ENCODE measurements around the gene RNF38. TPM values are rescaled to one million over a fixed set of nuclear protein-coding genes. Genes with fewer than 3 reads are reported as not detected.

Gene RNF38
- total and polyA plus RNA-seq, 2 donors (not counting 3 experiments of a cell fraction or from before 2014, with no cell fraction given), result 36.7 to 47.2 TPM

GRCh38 chr9:36315283-36315682, 84.8 kb downstream of the RNF38 start:
- Histone ChIP-seq H3K4me2 (ENCODE audit: insufficient read depth, low read length) (no peak overlapping the region), H3K79me2 (ENCODE audit: control insufficient read depth, insufficient read depth, low read length) (no peaks in the 10 kb centered on the region), H3K9me1 (replicated peaks; ENCODE audit: control insufficient read depth, extremely low read depth, insufficient read depth, low read length) (no peaks in the 10 kb centered on the region), H3K4me3 (replicated peaks in 1 of 3; ENCODE audit: insufficient read depth in 1 of 3, low read depth in 1 of 3, low read length in 3 of 3) (no peak overlapping the region), H4K20me1 (replicated peaks; ENCODE audit: control insufficient read depth, extremely low read depth, insufficient read depth, low read length) (no peaks in the 10 kb centered on the region), H3K9me3 (replicated peaks; ENCODE audit: control insufficient read depth, insufficient read depth, low read length) (no peaks in the 10 kb centered on the region), H3K9ac (replicated peaks; ENCODE audit: extremely low read depth, insufficient read depth, low read length) (no peak overlapping the region), H3K27me3 (ENCODE audit: control insufficient read depth in 2 of 2, insufficient read depth in 2 of 2, low read length in 2 of 2) (no peaks in the 10 kb centered on the region), H3K4me1 (ENCODE audit: control insufficient read depth, extremely low read depth, insufficient read depth, low read length) (peaks cover 7% of the 10 kb centered on the region), H3K27ac (ENCODE audit: insufficient read depth, low read depth, low read length) (no peak overlapping the region), H2AFZ (ENCODE audit: low read depth, low read length) (no peak overlapping the region), H3K36me3 (ENCODE audit: control insufficient read depth in 2 of 2, extremely low read depth in 1 of 2, insufficient read depth in 2 of 2, low read length in 2 of 2) (no peaks in the 10 kb centered on the region)
- dilution Hi-C loops (cut with MboI; ENCODE audit: extremely low pct_ligation_motif_present, low sequenced_read_pairs), result no loop called here
- DNase-seq (ENCODE audit: low read depth, low spot score) (no peak), FAIRE-seq (no peak)
- TF ChIP-seq POLR2AphosphoS5 (IDR thresholded peaks at IDR 0.05; ENCODE audit: insufficient read depth, low read depth, low read length) (no peak), POLR2A (IDR thresholded peaks at IDR 0.05; ENCODE audit: low read depth, low read length) (no peak), MYC (IDR thresholded peaks at IDR 0.05; ENCODE audit: low read depth, low read length) (no peak), EZH2 (IDR thresholded peaks at IDR 0.05; ENCODE audit: borderline replicate concordance, low read depth, low read length, severe bottlenecking) (no peak), FOS (IDR thresholded peaks at IDR 0.05; ENCODE audit: borderline replicate concordance, insufficient read depth, low read length) (no peak), GATA2 (IDR thresholded peaks at IDR 0.05; ENCODE audit: insufficient read depth, insufficient read length, low read depth, low read length) (no peak), CTCF (IDR thresholded peaks at IDR 0.05; ENCODE audit: extremely low read depth in 1 of 2, insufficient read depth in 1 of 2, low read depth in 1 of 2, low read length in 2 of 2) (no peak)
- ChIA-PET POLR2A (no interaction called here), CTCF (interaction anchor here (1.0 to 1.8 kb wide), 2 partner anchors 13 to 433 kb away, joined by 4 to 9 read pairs; no protein-coding TSS in a partner anchor)
- intact Hi-C loops (cut with micrococcal nuclease), result no loop called here
- no TSS peak for BruUV-seq (replicated peaks)
